ENCODE results near the gene SGPL1. TPM values are rescaled to one million over a fixed set of nuclear protein-coding genes. Genes with fewer than 3 reads are reported as not detected.

The SGPL1 gene
- total and polyA plus RNA-seq, 10 of the 15 experiments (the other 5 are each of a cell fraction or from before 2014, with no cell fraction given): 4.9 to 20.7 (median 10.6) TPM

- H3K9ac ChIP-seq (ENCODE audit: control insufficient read depth, insufficient read depth, low read length): no peak overlapping the region
- ATAC-seq: no peak
- H2AFZ ChIP-seq (ENCODE audit: control insufficient read depth, low read depth, low read length): no peak overlapping the region
- no peaks in the 10 kb centered on the region for H3K79me2 ChIP-seq (ENCODE audit: control insufficient read depth, insufficient read depth, low read length)
- FAIRE-seq: no peak
- CTCF ChIA-PET: no interaction called here
- RAD21 ChIA-PET (ENCODE audit: unreplicated experiment): no interaction called here
- no peaks in the 10 kb centered on the region for H3K9me3 ChIP-seq (replicated peaks; ENCODE audit: control insufficient read depth, insufficient read depth, low read length)
- H3K4me1 ChIP-seq (ENCODE audit: control insufficient read depth, insufficient read depth, low read length): no peaks in the 10 kb centered on the region
- in situ Hi-C loops (cut with MboI) (no loop called here), intact Hi-C loops (cut with micrococcal nuclease; ENCODE audit: unreplicated experiment) (no loop called here)
- DNase-seq (ENCODE audit: low read depth, low spot score): no peak
- TF ChIP-seq SMARCA5 (IDR thresholded peaks at IDR 0.05): no peak
- TF ChIP-seq FOXM1 (IDR thresholded peaks at IDR 0.05; ENCODE audit: low read depth, low read length): no peak
- no peak for TF ChIP-seq NFYA (IDR thresholded peaks at IDR 0.05; ENCODE audit: borderline replicate concordance, low read depth, low read length)
- TF ChIP-seq EGR1 (IDR thresholded peaks at IDR 0.05; ENCODE audit: borderline replicate concordance in 1 of 2, low read depth in 2 of 2, low read length in 2 of 2): no peak
- TF ChIP-seq IRF3 (IDR thresholded peaks at IDR 0.05): no peak
- no peak for TF ChIP-seq FOS (IDR thresholded peaks at IDR 0.05; ENCODE audit: borderline replicate concordance, extremely low read depth, insufficient read length)
- TF ChIP-seq DPF2 (IDR thresholded peaks at IDR 0.05): no peak
- no peak for TF ChIP-seq RBBP5 (conservative IDR thresholded peaks at IDR 0.05)
- TF ChIP-seq SIN3A (IDR thresholded peaks at IDR 0.05; ENCODE audit: low read depth, low read length): no peak
- no peak for TF ChIP-seq ETV6 (conservative IDR thresholded peaks at IDR 0.05 in 1 of 2, IDR thresholded peaks at IDR 0.05 in 1 of 2; ENCODE audit: borderline replicate concordance in 1 of 2, low read depth in 1 of 2)
- TF ChIP-seq ZNF217 (IDR thresholded peaks at IDR 0.05): no peak
- TF ChIP-seq EP300 (IDR thresholded peaks at IDR 0.05; ENCODE audit: borderline replicate concordance in 1 of 2, control insufficient read depth in 1 of 2, low read depth in 2 of 2, low read length in 2 of 2): no peak
- SMC1A ChIA-PET (ENCODE audit: uncharacterized antibody, unreplicated experiment): no interaction called here
- 17% methylated on average over 10 of the region's 10 CpGs for WGBS (ENCODE audit: insufficient coverage, insufficient replicate concordance, low lambda C conversion rate, missing lambda C conversion rate)
- no peak overlapping the region for H3K4me3 ChIP-seq
- no peak overlapping the region for H3K27ac ChIP-seq (ENCODE audit: control insufficient read depth, insufficient read depth)
- no peaks in the 10 kb centered on the region for H3K36me3 ChIP-seq (ENCODE audit: control insufficient read depth in 2 of 2, insufficient read depth in 2 of 2, low read length in 1 of 2)
- H3K4me2 ChIP-seq (ENCODE audit: control insufficient read depth, insufficient read depth): no peak overlapping the region
- POLR2A ChIA-PET: no interaction called here
- BruUV-seq (replicated peaks): no TSS peak
- H4K20me1 ChIP-seq (ENCODE audit: control insufficient read depth, insufficient read depth): no peaks in the 10 kb centered on the region
- H3K27me3 ChIP-seq (replicated peaks in 1 of 2; ENCODE audit: control insufficient read depth in 2 of 2, insufficient read depth in 2 of 2, low read length in 1 of 2): peaks cover 0 to 3% of the 10 kb centered on the region in 2 experiments; a peak in 2 of 4 replicates
These were observed 101.9 kb downstream of the SGPL1 start for GRCh38 chr10:70917635-70918034.

Measured in GM12878 (cell line).